Astrocyte (in vitro differentiated cells and primary cell): ENCODE data around the gene PRRT1. TPM values are rescaled to one million over a fixed set of nuclear protein-coding genes. Genes with fewer than 3 reads are reported as not detected.
"Not testable (repeated sequence)": the region's sequence is repeated elsewhere in the genome, so short reads cannot be mapped to it uniquely, and the experiment has no call there.

Experiments used
- DNase-seq: peaks from one replicate; pipeline ENCODE4 v3.0.0-alpha.2; 2010; ENCODE audit warnings: low read depth
- FAIRE-seq: peaks from 2 replicates; lab custom pipeline; 2011; peaks lifted over from hg19 to GRCh38; lab: Jason Lieb, UNC
- H2AFZ ChIP-seq: 2 replicates; pipeline ENCODE4 v1.6.0; 2012; ENCODE audit warnings: low read depth, low read length, inconsistent platforms
- H3K27ac ChIP-seq: 2 replicates; pipeline ENCODE4 v1.5.1; 2011; ENCODE audit warnings: low read depth, low read length, inconsistent platforms
- H3K27me3 ChIP-seq: 2 replicates; pipeline ENCODE4 v1.6.0; 2011; ENCODE audit warnings: low read length, inconsistent platforms; ENCODE audit not compliant: insufficient read depth
- H3K36me3 ChIP-seq: 2 replicates; pipeline ENCODE4 v1.5.1; 2011; ENCODE audit warnings: low read length, inconsistent platforms; ENCODE audit not compliant: insufficient read depth
- H3K4me1 ChIP-seq: 2 replicates; pipeline ENCODE4 v1.5.1; 2011; ENCODE audit warnings: low read length, inconsistent platforms; ENCODE audit not compliant: insufficient read depth
- H3K4me2 ChIP-seq: 2 replicates; pipeline ENCODE4 v1.6.0; 2012; ENCODE audit warnings: low read length, inconsistent platforms
- H3K4me3 ChIP-seq: 2 replicates; pipeline ENCODE4 v1.5.1; 2011; ENCODE audit warnings: low read depth, mild to moderate bottlenecking, low read length, inconsistent platforms; ENCODE audit not compliant: insufficient read depth
- H3K79me2 ChIP-seq: 2 replicates; pipeline ENCODE4 v1.6.0; 2012; ENCODE audit warnings: mild to moderate bottlenecking, low read length, inconsistent platforms; ENCODE audit not compliant: insufficient read depth
- H3K9ac ChIP-seq: 2 replicates; pipeline ENCODE4 v1.6.0; 2012; ENCODE audit warnings: mild to moderate bottlenecking, low read length, inconsistent platforms
- H3K9me3 ChIP-seq: 2 replicates; pipeline ENCODE4 v1.5.1; 2012; ENCODE audit warnings: low read depth, mild to moderate bottlenecking, low read length, inconsistent platforms; ENCODE audit not compliant: insufficient read depth
- H4K20me1 ChIP-seq: 2 replicates; pipeline ENCODE4 v1.6.0; 2012; ENCODE audit warnings: low read length, inconsistent platforms; ENCODE audit not compliant: insufficient read depth
- H3K27ac Mint-ChIP-seq: one replicate; pipeline ENCODE4 v1.8.0; 2021; ENCODE audit warnings: mild to moderate bottlenecking, mixed read lengths; ENCODE audit not compliant: unreplicated experiment
- H3K27me3 Mint-ChIP-seq: one replicate; pipeline ENCODE4 v1.8.0; 2021; ENCODE audit warnings: low read depth, mixed read lengths; ENCODE audit not compliant: unreplicated experiment
- H3K36me3 Mint-ChIP-seq: one replicate; pipeline ENCODE4 v1.8.0; 2021; ENCODE audit warnings: low read depth, mixed read lengths; ENCODE audit not compliant: unreplicated experiment
- H3K4me1 Mint-ChIP-seq: one replicate; pipeline ENCODE4 v1.8.0; 2021; ENCODE audit warnings: low read depth, mixed read lengths; ENCODE audit not compliant: unreplicated experiment
- H3K4me3 Mint-ChIP-seq: one replicate; pipeline ENCODE4 v1.8.0; 2021; ENCODE audit warnings: mild to moderate bottlenecking, moderate library complexity, mixed read lengths; ENCODE audit not compliant: unreplicated experiment
- H3K9me3 Mint-ChIP-seq: one replicate; pipeline ENCODE4 v1.8.0; 2021; ENCODE audit warnings: mild to moderate bottlenecking, mixed read lengths; ENCODE audit not compliant: unreplicated experiment
- CTCF ChIP-seq: IDR thresholded peaks from 2 replicates; pipeline ENCODE4 v1.5.1; 2011; ENCODE audit warnings: low read depth, mild to moderate bottlenecking, inconsistent platforms, low read length, moderate library complexity; ENCODE audit not compliant: insufficient read depth
- EZH2 ChIP-seq: IDR thresholded peaks from 2 replicates; pipeline ENCODE4 v1.6.1; 2012; ENCODE audit warnings: mild to moderate bottlenecking, low read length, inconsistent platforms; ENCODE audit not compliant: insufficient read depth
- microRNA-seq: library from miRNA; unstranded; fragments of <30 nt; microRNA quantifications from one replicate; pipeline ENCODE4 v1.2.0, GENCODE V29; 2020
- total RNA-seq: library from RNA; stranded (reverse); gene quantifications from 2 replicates; pipeline ENCODE4 v1.2.1, GENCODE V29; 2021

PRRT1 gene
- total RNA-seq, 1 donor from 2014 or later = 0.45 TPM

- H3K27me3 ChIP-seq = peaks cover 21% of the 10 kb centered on the region
- no peak overlapping the region for H3K27ac Mint-ChIP-seq
- H3K27ac ChIP-seq = no peak overlapping the region
- H3K4me1 ChIP-seq = no peaks in the 10 kb centered on the region
- H3K9ac ChIP-seq = no peak overlapping the region
- H4K20me1 ChIP-seq = no peaks in the 10 kb centered on the region
- H3K4me3 Mint-ChIP-seq = no peak overlapping the region
- DNase-seq (no peak), FAIRE-seq (no peak)
- peaks cover 72% of the 10 kb centered on the region for H3K27me3 Mint-ChIP-seq
- TF ChIP-seq CTCF (no peak), EZH2 (no peak)
- no peaks in the 10 kb centered on the region for H3K79me2 ChIP-seq
- no peak overlapping the region for H2AFZ ChIP-seq
- H3K9me3 Mint-ChIP-seq = peaks cover 2% of the 10 kb centered on the region
- peaks cover 5% of the 10 kb centered on the region for H3K9me3 ChIP-seq
- no peaks in the 10 kb centered on the region for H3K36me3 ChIP-seq
- no peak overlapping the region for H3K4me3 ChIP-seq
- no peak overlapping the region for H3K4me2 ChIP-seq
- H3K36me3 Mint-ChIP-seq = peaks cover 1% of the 10 kb centered on the region
- no peaks in the 10 kb centered on the region for H3K4me1 Mint-ChIP-seq
Measured at GRCh38 chr6:32102255-32102654, 49.5 kb downstream of the PRRT1 start.

DNA sequence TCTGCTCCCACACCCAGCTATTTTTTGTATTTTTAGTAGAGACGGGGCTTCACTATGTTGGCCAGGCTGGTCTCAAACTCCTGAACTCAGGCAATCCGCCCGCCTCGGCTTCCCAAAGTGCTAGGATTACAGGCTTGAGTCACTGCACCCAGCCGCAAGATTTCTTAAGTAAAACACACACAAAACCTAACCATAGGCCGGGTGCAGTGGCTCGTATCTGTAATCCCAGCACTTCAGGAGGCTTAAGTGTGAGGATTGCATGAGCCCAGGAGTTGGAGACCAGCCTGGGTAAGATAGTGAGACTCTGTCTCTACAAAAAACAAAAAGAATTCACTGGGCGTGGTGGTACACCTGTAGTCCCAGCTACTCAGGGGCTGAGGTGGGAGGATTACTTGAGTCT is 51.5 kb downstream of the PRRT1 start:
- not testable (repeated sequence) for H3K27ac Mint-ChIP-seq, H3K4me2 ChIP-seq, H3K79me2 ChIP-seq, H3K27ac ChIP-seq, H3K36me3 Mint-ChIP-seq, H4K20me1 ChIP-seq, H3K4me3 Mint-ChIP-seq, DNase-seq, H3K9me3 ChIP-seq, FAIRE-seq, H3K4me1 ChIP-seq, H3K9ac ChIP-seq, H2AFZ ChIP-seq, H3K4me1 Mint-ChIP-seq, H3K9me3 Mint-ChIP-seq, H3K36me3 ChIP-seq, H3K4me3 ChIP-seq
- peaks cover 64% of the 10 kb centered on the region for H3K27me3 Mint-ChIP-seq
- H3K27me3 ChIP-seq = peaks cover 41% of the 10 kb centered on the region

Small RNA genes lying within 50 kb of the gene (microRNA-seq; reads per million reads assigned to microRNA genes)
- 18.6 reads per million, percentile 45 among the genes with 10 or more reads in this experiment for gene MIR6721
- not detected for gene MIR6833

Other genes starting within 250 kb of the PRRT1 start
- gene ZBTB12, start 249.9 kb downstream of the PRRT1 start, total RNA-seq = 3.7 and 4.6 TPM in 2 replicates
- gene C2, start 224.2 kb downstream of the PRRT1 start, total RNA-seq = 0.20 and 0.43 TPM in 2 replicates
- 1.0 and 1.4 TPM in 2 replicates for gene CFB, start 205.8 kb downstream of the PRRT1 start, total RNA-seq
- gene NELFE, start 193.0 kb downstream of the PRRT1 start, total RNA-seq = 47.7 and 48.1 TPM in 2 replicates
- gene SKIC2, start 192.8 kb downstream of the PRRT1 start, total RNA-seq = 75.3 and 79.1 TPM in 2 replicates
- 12.6 and 15.6 TPM in 2 replicates for gene DXO, start 179.8 kb downstream of the PRRT1 start, total RNA-seq
- 3.8 and 4.6 TPM in 2 replicates for gene C4A, start 169.9 kb downstream of the PRRT1 start, total RNA-seq
- 3.2 and 3.7 TPM in 2 replicates for gene C4B, start 137.1 kb downstream of the PRRT1 start, total RNA-seq
- 0.11 and 0.46 TPM in 2 replicates for gene CYP21A2, start 113.5 kb downstream of the PRRT1 start, total RNA-seq
- gene TNXB, start 42.6 kb downstream of the PRRT1 start, total RNA-seq = 1.8 and 2.3 TPM in 2 replicates
- gene ATF6B, start 23.7 kb downstream of the PRRT1 start, total RNA-seq = 68.7 and 70.1 TPM in 2 replicates
- 5.2 TPM in 2 replicates for gene FKBPL, start 21.7 kb downstream of the PRRT1 start, total RNA-seq
- gene PPT2, start 2.2 kb upstream of the PRRT1 start, total RNA-seq = 25.6 and 33.0 TPM in 2 replicates
- 10.4 and 13.3 TPM in 2 replicates for gene EGFL8, start 12.7 kb upstream of the PRRT1 start, total RNA-seq
- 94.8 and 98.1 TPM in 2 replicates for gene AGPAT1, start 24.1 kb upstream of the PRRT1 start, total RNA-seq
- 59.0 and 60.0 TPM in 2 replicates for gene RNF5, start 26.5 kb upstream of the PRRT1 start, total RNA-seq
- 7.5 and 9.9 TPM in 2 replicates for gene AGER, start 32.3 kb upstream of the PRRT1 start, total RNA-seq
- gene PBX2, start 38.3 kb upstream of the PRRT1 start, total RNA-seq = 80.7 and 83.7 TPM in 2 replicates
- 9.6 and 10.2 TPM in 2 replicates for gene GPSM3, start 40.7 kb upstream of the PRRT1 start, total RNA-seq
- gene NOTCH4, start 72.1 kb upstream of the PRRT1 start, total RNA-seq = 0.57 and 0.60 TPM in 2 replicates
- gene TSBP1, start 220.0 kb upstream of the PRRT1 start, total RNA-seq = not detected in 2 replicates